Measurements from ENCODE around the gene XYLB. TPM values are rescaled to one million over a fixed set of nuclear protein-coding genes. Genes with fewer than 3 reads are reported as not detected.
A peak's percentile ranks its signal among the peaks of the same experiment; 100 is the strongest.

XYLB gene
- total and polyA plus RNA-seq, 3 experiments from 2014 or later = 0.15 to 6.2 (median 5.7) TPM

- Mint-ChIP-seq H3K27ac (no peak overlapping the region), H3K4me3 (no peak overlapping the region), H3K4me1 (no peaks in the 10 kb centered on the region), H3K27me3 (peaks cover 8 to 18% of the 10 kb centered on the region in 2 donors), H3K36me3 (no peaks in the 10 kb centered on the region), H3K9me3 (no peaks in the 10 kb centered on the region)
- Histone ChIP-seq H3K27me3 (ENCODE audit: insufficient read depth, low read length, poor library complexity, severe bottlenecking) (no peaks in the 10 kb centered on the region), H3K4me1 (ENCODE audit: insufficient read depth, low read length) (no peaks in the 10 kb centered on the region), H3K4me3 (ENCODE audit: low read length) (no peak overlapping the region), H3K36me3 (ENCODE audit: insufficient read depth, low read length) (no peaks in the 10 kb centered on the region), H3K27ac (ENCODE audit: low read depth, low read length) (no peak overlapping the region), H3K9me3 (ENCODE audit: low read length) (no peaks in the 10 kb centered on the region)
- CTCF ChIA-PET = interaction anchor here (1.1 to 1.4 kb wide), 2 partner anchors 15 to 149 kb away, joined by 3 to 5 read pairs; partner anchors contain the start of gene XYLB
- DNase-seq = no peak
- POLR2A ChIA-PET = no interaction called here
These were observed 15.1 kb upstream of the XYLB start for GRCh38 chr3:38331257-38332022.

- Histone ChIP-seq H3K27me3 (ENCODE audit: insufficient read depth, low read length, poor library complexity, severe bottlenecking) (no peaks in the 10 kb centered on the region), H3K9me3 (ENCODE audit: low read length) (no peaks in the 10 kb centered on the region), H3K4me1 (ENCODE audit: insufficient read depth, low read length) (no peaks in the 10 kb centered on the region), H3K27ac (ENCODE audit: low read depth, low read length) (no peak overlapping the region), H3K36me3 (ENCODE audit: insufficient read depth, low read length) (no peaks in the 10 kb centered on the region), H3K4me3 (ENCODE audit: low read length) (no peak overlapping the region)
- Mint-ChIP-seq H3K4me1 (no peaks in the 10 kb centered on the region), H3K4me3 (no peak overlapping the region), H3K27me3 (peaks cover 4 to 10% of the 10 kb centered on the region in 2 donors), H3K9me3 (no peaks in the 10 kb centered on the region), H3K36me3 (no peaks in the 10 kb centered on the region), H3K27ac (no peak overlapping the region)
- POLR2A ChIA-PET = no interaction called here
- CTCF ChIA-PET = interaction anchor here (1.1 to 1.4 kb wide), 2 partner anchors 15 to 148 kb away, joined by 3 to 5 read pairs; partner anchors contain the start of gene XYLB
- DNase-seq = no peak
These were observed 14.4 kb upstream of the XYLB start for GRCh38 chr3:38332201-38332600.

- Mint-ChIP-seq H3K36me3 (no peaks in the 10 kb centered on the region), H3K27ac (no peak overlapping the region), H3K27me3 (peaks cover 3 to 9% of the 10 kb centered on the region in 2 donors), H3K4me1 (no peaks in the 10 kb centered on the region), H3K4me3 (no peak overlapping the region), H3K9me3 (no peaks in the 10 kb centered on the region)
- no peaks in the 10 kb centered on the region for H3K4me1 ChIP-seq (ENCODE audit: insufficient read depth, low read length)
- no peaks in the 10 kb centered on the region for H3K36me3 ChIP-seq (ENCODE audit: insufficient read depth, low read length)
- no peak overlapping the region for H3K27ac ChIP-seq (ENCODE audit: low read depth, low read length)
- H3K27me3 ChIP-seq (ENCODE audit: insufficient read depth, low read length, poor library complexity, severe bottlenecking) = no peaks in the 10 kb centered on the region
- no peak overlapping the region for H3K4me3 ChIP-seq (ENCODE audit: low read length)
- CTCF ChIA-PET = interaction anchor here (1.7 kb wide), 1 partner anchor 12 kb away, joined by 13 read pairs; the partner anchor contains the start of gene XYLB
- DNase-seq = no peak
- no peaks in the 10 kb centered on the region for H3K9me3 ChIP-seq (ENCODE audit: low read length)
- POLR2A ChIA-PET = no interaction called here
These were observed 12.2 kb upstream of the XYLB start for GRCh38 chr3:38334142-38335055.

GRCh38 chr3:38335263-38335662 lies 11.3 kb upstream of the XYLB start:
- H3K27me3 Mint-ChIP-seq = peaks cover 3 to 9% of the 10 kb centered on the region in 2 donors
- H3K4me1 ChIP-seq (ENCODE audit: insufficient read depth, low read length) = no peaks in the 10 kb centered on the region
- no peaks in the 10 kb centered on the region for H3K36me3 ChIP-seq (ENCODE audit: insufficient read depth, low read length)
- H3K4me1 Mint-ChIP-seq = no peaks in the 10 kb centered on the region
- DNase-seq = no peak
- no peaks in the 10 kb centered on the region for H3K27me3 ChIP-seq (ENCODE audit: insufficient read depth, low read length, poor library complexity, severe bottlenecking)
- CTCF ChIA-PET = no interaction called here
- no peaks in the 10 kb centered on the region for H3K9me3 ChIP-seq (ENCODE audit: low read length)
- no peak overlapping the region for H3K4me3 ChIP-seq (ENCODE audit: low read length)
- H3K9me3 Mint-ChIP-seq = no peaks in the 10 kb centered on the region
- H3K27ac Mint-ChIP-seq = no peak overlapping the region
- POLR2A ChIA-PET = no interaction called here
- H3K36me3 Mint-ChIP-seq = no peaks in the 10 kb centered on the region
- peak overlapping the region in 1 of 7 donors; percentile 15 for H3K4me3 Mint-ChIP-seq
- H3K27ac ChIP-seq (ENCODE audit: low read depth, low read length) = no peak overlapping the region

- Mint-ChIP-seq H3K9me3 (no peaks in the 10 kb centered on the region), H3K27ac (no peak overlapping the region), H3K36me3 (no peaks in the 10 kb centered on the region), H3K4me3 (no peak overlapping the region), H3K27me3 (peaks cover 0 to 9% of the 10 kb centered on the region in 2 donors), H3K4me1 (no peaks in the 10 kb centered on the region)
- no peaks in the 10 kb centered on the region for H3K4me1 ChIP-seq (ENCODE audit: insufficient read depth, low read length)
- H3K9me3 ChIP-seq (ENCODE audit: low read length) = no peaks in the 10 kb centered on the region
- H3K36me3 ChIP-seq (ENCODE audit: insufficient read depth, low read length) = no peaks in the 10 kb centered on the region
- POLR2A ChIA-PET = no interaction called here
- H3K27me3 ChIP-seq (ENCODE audit: insufficient read depth, low read length, poor library complexity, severe bottlenecking) = no peaks in the 10 kb centered on the region
- H3K27ac ChIP-seq (ENCODE audit: low read depth, low read length) = no peak overlapping the region
- H3K4me3 ChIP-seq (ENCODE audit: low read length) = no peak overlapping the region
- DNase-seq = no peak
- CTCF ChIA-PET = interaction anchor here (1.0 kb wide), 1 partner anchor 9 kb away, joined by 4 read pairs; the partner anchor contains the start of gene XYLB
These were observed 8.9 kb upstream of the XYLB start for GRCh38 chr3:38337703-38338102.

- Mint-ChIP-seq H3K27ac (no peak overlapping the region), H3K36me3 (no peaks in the 10 kb centered on the region), H3K27me3 (peaks cover 0 to 6% of the 10 kb centered on the region in 2 donors), H3K4me3 (peak overlapping the region in 1 of 7 donors; percentile 31), H3K4me1 (peaks cover 0 to 10% (median 2%) of the 10 kb centered on the region in 3 donors), H3K9me3 (no peaks in the 10 kb centered on the region)
- H3K27ac ChIP-seq (ENCODE audit: low read depth, low read length) = no peak overlapping the region
- H3K4me1 ChIP-seq (ENCODE audit: insufficient read depth, low read length) = no peaks in the 10 kb centered on the region
- H3K4me3 ChIP-seq (ENCODE audit: low read length) = no peak overlapping the region
- no peaks in the 10 kb centered on the region for H3K27me3 ChIP-seq (ENCODE audit: insufficient read depth, low read length, poor library complexity, severe bottlenecking)
- H3K9me3 ChIP-seq (ENCODE audit: low read length) = no peaks in the 10 kb centered on the region
- ChIA-PET POLR2A (no interaction called here), CTCF (interaction anchor here (1.2 kb wide), 1 partner anchor 137 kb away, joined by 4 read pairs; no protein-coding TSS in a partner anchor)
- DNase-seq = no peak
- no peaks in the 10 kb centered on the region for H3K36me3 ChIP-seq (ENCODE audit: insufficient read depth, low read length)
These were observed 2.6 kb upstream of the XYLB start for GRCh38 chr3:38343797-38344594.

- H3K27ac Mint-ChIP-seq = peak overlapping the region in 3 of 8 donors; percentile 45 to 81 (median 66)
- H3K27me3 Mint-ChIP-seq = peaks cover 0 to 6% of the 10 kb centered on the region in 2 donors
These were observed 552 bp upstream of the XYLB start for GRCh38 chr3:38345879-38346586.

More at GRCh38 chr3:38345879-38346586, 552 bp upstream of the XYLB start:
- ChIA-PET CTCF (interaction anchor here (0.9 to 3.3 kb wide), 38 partner anchors 8 to 388 kb away, joined by 3 to 83 read pairs (median 5); partner anchors contain the start of genes ACAA1, EXOG and OXSR1), POLR2A (interaction anchor here (0.6 kb wide), 1 partner anchor 20 kb away, joined by 5 read pairs; no protein-coding TSS in a partner anchor)
- Histone ChIP-seq H3K36me3 (ENCODE audit: insufficient read depth, low read length) (no peaks in the 10 kb centered on the region), H3K9me3 (ENCODE audit: low read length) (no peaks in the 10 kb centered on the region), H3K27me3 (ENCODE audit: insufficient read depth, low read length, poor library complexity, severe bottlenecking) (no peaks in the 10 kb centered on the region), H3K4me3 (ENCODE audit: low read length) (peak overlapping the region; percentile 59), H3K4me1 (ENCODE audit: insufficient read depth, low read length) (no peaks in the 10 kb centered on the region), H3K27ac (ENCODE audit: low read depth, low read length) (no peak overlapping the region)
- H3K36me3 Mint-ChIP-seq = no peaks in the 10 kb centered on the region
- H3K4me1 Mint-ChIP-seq = peaks cover 0 to 10% (median 2%) of the 10 kb centered on the region in 3 donors
- no peaks in the 10 kb centered on the region for H3K9me3 Mint-ChIP-seq
- DNase-seq = no peak
- H3K4me3 Mint-ChIP-seq = peak overlapping the region; percentile 72 to 93 (median 83)
